HL-60 (cell line): ENCODE measurements around the gene MYL2.

ENCODE experiments used
- SPI1 ChIP-seq: IDR thresholded peaks from 2 replicates; pipeline ENCODE4 v1.6.1; 2012; ENCODE audit warnings: low read depth, mild to moderate bottlenecking, borderline replicate concordance
- TF ChIP-seq, protein P1 (sequence below): IDR thresholded peaks from 2 replicates; pipeline ENCODE4 v1.6.1; 2012; ENCODE audit warnings: low read depth; ENCODE audit not compliant: insufficient replicate concordance

DNA sequence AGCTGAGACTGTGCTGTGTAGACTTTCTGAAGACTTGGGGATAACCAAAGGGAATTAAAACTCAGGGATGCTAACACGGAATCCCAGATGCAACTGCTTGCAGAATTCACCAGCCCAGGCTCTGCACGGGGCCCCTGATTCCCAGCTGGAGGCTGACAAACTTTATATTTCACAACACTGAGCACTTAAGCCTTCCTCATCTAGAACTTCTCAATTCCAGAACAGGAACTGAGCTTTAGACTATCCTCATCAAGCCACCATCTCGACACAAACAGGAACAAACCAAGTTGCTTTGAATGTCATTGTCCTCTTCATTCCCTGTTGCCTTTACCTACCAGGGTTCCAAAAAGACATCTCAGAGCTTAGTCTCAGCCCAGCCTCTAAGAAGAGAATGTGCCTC is 51.4 kb downstream of the MYL2 start:
- peak; percentile 92 for TF ChIP-seq SPI1
- TF ChIP-seq, protein P1, sequence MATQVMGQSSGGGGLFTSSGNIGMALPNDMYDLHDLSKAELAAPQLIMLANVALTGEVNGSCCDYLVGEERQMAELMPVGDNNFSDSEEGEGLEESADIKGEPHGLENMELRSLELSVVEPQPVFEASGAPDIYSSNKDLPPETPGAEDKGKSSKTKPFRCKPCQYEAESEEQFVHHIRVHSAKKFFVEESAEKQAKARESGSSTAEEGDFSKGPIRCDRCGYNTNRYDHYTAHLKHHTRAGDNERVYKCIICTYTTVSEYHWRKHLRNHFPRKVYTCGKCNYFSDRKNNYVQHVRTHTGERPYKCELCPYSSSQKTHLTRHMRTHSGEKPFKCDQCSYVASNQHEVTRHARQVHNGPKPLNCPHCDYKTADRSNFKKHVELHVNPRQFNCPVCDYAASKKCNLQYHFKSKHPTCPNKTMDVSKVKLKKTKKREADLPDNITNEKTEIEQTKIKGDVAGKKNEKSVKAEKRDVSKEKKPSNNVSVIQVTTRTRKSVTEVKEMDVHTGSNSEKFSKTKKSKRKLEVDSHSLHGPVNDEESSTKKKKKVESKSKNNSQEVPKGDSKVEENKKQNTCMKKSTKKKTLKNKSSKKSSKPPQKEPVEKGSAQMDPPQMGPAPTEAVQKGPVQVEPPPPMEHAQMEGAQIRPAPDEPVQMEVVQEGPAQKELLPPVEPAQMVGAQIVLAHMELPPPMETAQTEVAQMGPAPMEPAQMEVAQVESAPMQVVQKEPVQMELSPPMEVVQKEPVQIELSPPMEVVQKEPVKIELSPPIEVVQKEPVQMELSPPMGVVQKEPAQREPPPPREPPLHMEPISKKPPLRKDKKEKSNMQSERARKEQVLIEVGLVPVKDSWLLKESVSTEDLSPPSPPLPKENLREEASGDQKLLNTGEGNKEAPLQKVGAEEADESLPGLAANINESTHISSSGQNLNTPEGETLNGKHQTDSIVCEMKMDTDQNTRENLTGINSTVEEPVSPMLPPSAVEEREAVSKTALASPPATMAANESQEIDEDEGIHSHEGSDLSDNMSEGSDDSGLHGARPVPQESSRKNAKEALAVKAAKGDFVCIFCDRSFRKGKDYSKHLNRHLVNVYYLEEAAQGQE: no peak
